ENCODE data around the gene MYOT.

DNA sequence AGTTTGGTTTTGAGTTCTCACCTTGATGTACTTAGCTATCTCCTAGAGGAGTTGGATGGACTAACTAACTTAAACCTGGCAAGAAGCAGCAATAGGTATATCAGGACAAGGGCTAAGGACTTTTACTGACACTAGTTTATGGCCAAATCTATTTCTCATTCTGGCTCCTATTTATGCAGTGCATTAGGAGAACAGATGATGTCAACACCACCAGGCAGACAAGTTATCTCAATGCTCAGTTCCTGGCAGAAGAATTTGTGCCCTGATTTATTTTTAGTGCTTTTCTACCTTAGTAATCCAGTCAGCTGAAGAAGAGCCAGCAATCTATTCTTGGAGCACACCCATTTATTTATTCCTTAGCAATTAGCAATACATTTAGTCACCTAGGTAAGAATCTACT is 30.7 kb upstream of the MYOT start:
- TF ChIP-seq, protein P1, sequence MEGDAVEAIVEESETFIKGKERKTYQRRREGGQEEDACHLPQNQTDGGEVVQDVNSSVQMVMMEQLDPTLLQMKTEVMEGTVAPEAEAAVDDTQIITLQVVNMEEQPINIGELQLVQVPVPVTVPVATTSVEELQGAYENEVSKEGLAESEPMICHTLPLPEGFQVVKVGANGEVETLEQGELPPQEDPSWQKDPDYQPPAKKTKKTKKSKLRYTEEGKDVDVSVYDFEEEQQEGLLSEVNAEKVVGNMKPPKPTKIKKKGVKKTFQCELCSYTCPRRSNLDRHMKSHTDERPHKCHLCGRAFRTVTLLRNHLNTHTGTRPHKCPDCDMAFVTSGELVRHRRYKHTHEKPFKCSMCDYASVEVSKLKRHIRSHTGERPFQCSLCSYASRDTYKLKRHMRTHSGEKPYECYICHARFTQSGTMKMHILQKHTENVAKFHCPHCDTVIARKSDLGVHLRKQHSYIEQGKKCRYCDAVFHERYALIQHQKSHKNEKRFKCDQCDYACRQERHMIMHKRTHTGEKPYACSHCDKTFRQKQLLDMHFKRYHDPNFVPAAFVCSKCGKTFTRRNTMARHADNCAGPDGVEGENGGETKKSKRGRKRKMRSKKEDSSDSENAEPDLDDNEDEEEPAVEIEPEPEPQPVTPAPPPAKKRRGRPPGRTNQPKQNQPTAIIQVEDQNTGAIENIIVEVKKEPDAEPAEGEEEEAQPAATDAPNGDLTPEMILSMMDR (IDR thresholded peaks at IDR 0.05; ENCODE audit: borderline replicate concordance, extremely low read depth, low read length, poor library complexity, severe bottlenecking) = no peak
- TF ChIP-seq EZH2 (IDR thresholded peaks at IDR 0.05; ENCODE audit: borderline replicate concordance, low read depth, low read length, severe bottlenecking) = no peak

Data from DND-41 (cell line).